Lower leg skin (tissue), 4 donors: ENCODE measurements around the gene KRCC1. TPM values are rescaled to one million over a fixed set of nuclear protein-coding genes. Genes with fewer than 3 reads are reported as not detected.
"Not testable (repeated sequence)": the region's sequence is repeated elsewhere in the genome, so short reads cannot be mapped to it uniquely, and the experiment has no call there.

Experiments used
- DNase-seq, 2 donors: peaks; one replicate each; pipeline ENCODE4 v3.0.0-alpha.2; 2019; ENCODE audit warnings: low spot score in 2 of 2
- H3K4me3 ChIP-seq: fragments of 200-600 bp; sonication (generic); 2 replicates; pipeline ENCODE4 v1.5.1; 2017; ENCODE audit warnings: mild to moderate bottlenecking, low read depth; ENCODE audit not compliant: poor library complexity, severe bottlenecking
- POLR2A ChIP-seq, 2 donors: fragments of 450-650 bp; IDR thresholded peaks; one replicate each; pipeline ENCODE4 v1.6.1; 2016 to 2017; ENCODE audit warnings: antibody characterized with exemption in 2 of 2, mild to moderate bottlenecking in 1 of 2, moderate library complexity in 1 of 2
- WGBS, 2 donors: methylation state at CpG; one replicate each; pipeline ENCODE4 v1.1.5; 2018; 5-methylcytosine and 5-hydroxymethylcytosine counted together
- intact Hi-C: fragments of 100-400 bp; cut with DNase I; formaldehyde crosslinking; loops from one replicate; pipeline ENCODE4 v1.15.0; 2023; ENCODE audit warnings: low total_unique reads
- total RNA-seq, 4 donors: library from RNA; depleted of rRNA; stranded (reverse); fragments of >200 nt; gene quantifications; one replicate each; pipeline ENCODE4 v1.1.0, GENCODE V29; 2016
- TF ChIP-seq, protein P1 (sequence below), 3 donors: fragments of 450-650 bp; IDR thresholded peaks; one replicate each; pipeline ENCODE4 v1.5.1; 2016; ENCODE audit warnings: antibody characterized with exemption in 3 of 3, mild to moderate bottlenecking in 3 of 3, moderate library complexity in 2 of 3

The KRCC1 gene
- total RNA-seq, 4 donors from 2014 or later: 11.5 to 27.9 (median 16.3) TPM

- no peak for DNase-seq
- no peak overlapping the region for H3K4me3 ChIP-seq
- 80 to 83% methylated on average over 6 of the region's 6 CpGs for WGBS, 2 donors
- intact Hi-C loops: no loop called here
- TF ChIP-seq, protein P1, sequence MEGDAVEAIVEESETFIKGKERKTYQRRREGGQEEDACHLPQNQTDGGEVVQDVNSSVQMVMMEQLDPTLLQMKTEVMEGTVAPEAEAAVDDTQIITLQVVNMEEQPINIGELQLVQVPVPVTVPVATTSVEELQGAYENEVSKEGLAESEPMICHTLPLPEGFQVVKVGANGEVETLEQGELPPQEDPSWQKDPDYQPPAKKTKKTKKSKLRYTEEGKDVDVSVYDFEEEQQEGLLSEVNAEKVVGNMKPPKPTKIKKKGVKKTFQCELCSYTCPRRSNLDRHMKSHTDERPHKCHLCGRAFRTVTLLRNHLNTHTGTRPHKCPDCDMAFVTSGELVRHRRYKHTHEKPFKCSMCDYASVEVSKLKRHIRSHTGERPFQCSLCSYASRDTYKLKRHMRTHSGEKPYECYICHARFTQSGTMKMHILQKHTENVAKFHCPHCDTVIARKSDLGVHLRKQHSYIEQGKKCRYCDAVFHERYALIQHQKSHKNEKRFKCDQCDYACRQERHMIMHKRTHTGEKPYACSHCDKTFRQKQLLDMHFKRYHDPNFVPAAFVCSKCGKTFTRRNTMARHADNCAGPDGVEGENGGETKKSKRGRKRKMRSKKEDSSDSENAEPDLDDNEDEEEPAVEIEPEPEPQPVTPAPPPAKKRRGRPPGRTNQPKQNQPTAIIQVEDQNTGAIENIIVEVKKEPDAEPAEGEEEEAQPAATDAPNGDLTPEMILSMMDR (IDR thresholded peaks at IDR 0.05): no peak
- TF ChIP-seq POLR2A (IDR thresholded peaks at IDR 0.05): no peak
Measured at GRCh38 chr2:88024509-88024908, 31.1 kb downstream of the KRCC1 start.

DNA sequence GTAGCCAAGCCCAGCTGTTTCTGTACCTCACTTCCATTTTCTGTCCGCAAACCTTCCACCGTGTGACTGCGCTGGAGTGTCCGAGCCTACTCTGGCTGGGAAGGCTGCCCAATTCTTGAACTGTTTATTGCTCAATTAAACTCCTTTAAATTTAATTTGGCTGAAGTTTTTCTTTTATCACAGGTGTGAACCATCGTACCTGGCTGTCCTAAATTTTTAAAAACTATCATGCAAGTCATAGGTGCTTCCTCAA is 33.0 kb downstream of the KRCC1 start:
- TF ChIP-seq, protein P1 (IDR thresholded peaks at IDR 0.05): no peak
- no peak for TF ChIP-seq POLR2A (IDR thresholded peaks at IDR 0.05)
- no peak overlapping the region for H3K4me3 ChIP-seq
- intact Hi-C loops: no loop called here
- 85 to 90% methylated on average over 5 of the region's 5 CpGs for WGBS, 2 donors
- no peak for DNase-seq

GRCh38 chr2:88019985-88020384 is 35.6 kb downstream of the KRCC1 start:
- H3K4me3 ChIP-seq: no peak overlapping the region
- 63 to 72% methylated on average over 3 of the region's 3 CpGs for WGBS, 2 donors
- intact Hi-C loops: no loop called here
- TF ChIP-seq POLR2A (IDR thresholded peaks at IDR 0.05): no peak
- TF ChIP-seq, protein P1 (IDR thresholded peaks at IDR 0.05): no peak
- no peak for DNase-seq

GRCh38 chr2:88018909-88019308 is 36.7 kb downstream of the KRCC1 start:
- no peak overlapping the region for H3K4me3 ChIP-seq
- no peak for DNase-seq
- 77 to 78% methylated on average over 6 of the region's 6 CpGs for WGBS, 2 donors
- intact Hi-C loops: no loop called here
- TF ChIP-seq POLR2A (IDR thresholded peaks at IDR 0.05): no peak
- TF ChIP-seq, protein P1 (IDR thresholded peaks at IDR 0.05): no peak

- H3K4me3 ChIP-seq, intact Hi-C loops: not testable (repeated sequence)
- 84 to 85% methylated on average over 11 of the region's 11 CpGs for WGBS, 2 donors
- peak in 1 of 2 donors; percentile 32 for DNase-seq
Measured at GRCh38 chr2:88018077-88018805, 37.3 kb downstream of the KRCC1 start.

- WGBS, 2 donors: 79 to 82% methylated on average over 2 of the region's 2 CpGs
- DNase-seq, intact Hi-C loops, H3K4me3 ChIP-seq: not testable (repeated sequence)
Measured at GRCh38 chr2:88017780-88018038, 37.9 kb downstream of the KRCC1 start.

- WGBS, 2 donors: 30 to 34% methylated on average over 44 to 46 of the region's 46 CpGs
- intact Hi-C loops: no loop called here
- peak overlapping the region; percentile 40 for H3K4me3 ChIP-seq
- TF ChIP-seq, protein P1 (IDR thresholded peaks at IDR 0.05): no peak
- TF ChIP-seq POLR2A (IDR thresholded peaks at IDR 0.05): no peak
- peak in 1 of 2 donors; percentile 90 for DNase-seq
Measured at GRCh38 chr2:88016960-88017779, 38.4 kb downstream of the KRCC1 start.
